Anterior cingulate cortex (tissue), 58 donors: Measurements from ENCODE around the gene FRMD3.

Source experiments
- DNase-seq, 58 donors: peaks; one replicate each; lab custom pipeline; 2025; lab: John Stamatoyannopoulos, UW

FRMD3 gene

DNA sequence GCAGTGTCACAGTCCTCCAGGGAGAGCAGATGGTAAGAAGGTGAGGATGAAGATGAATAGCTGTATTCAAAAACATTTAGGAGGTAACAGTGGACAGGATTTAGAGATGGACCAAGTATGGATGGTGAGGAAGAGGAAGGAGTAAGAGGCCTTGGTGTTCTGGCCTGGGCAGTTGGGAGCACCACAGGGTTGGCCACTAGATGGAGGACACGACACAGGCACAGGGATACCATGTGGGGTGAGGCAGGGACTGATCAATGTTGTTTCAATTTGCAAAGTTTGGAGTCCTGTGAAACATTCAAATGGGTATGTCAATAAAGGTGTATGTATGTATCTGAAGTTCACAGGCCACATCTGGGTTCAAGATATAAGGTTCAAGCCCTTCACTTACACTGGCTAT, 334.2 kb downstream of the FRMD3 start:
- no peak for DNase-seq

DNA sequence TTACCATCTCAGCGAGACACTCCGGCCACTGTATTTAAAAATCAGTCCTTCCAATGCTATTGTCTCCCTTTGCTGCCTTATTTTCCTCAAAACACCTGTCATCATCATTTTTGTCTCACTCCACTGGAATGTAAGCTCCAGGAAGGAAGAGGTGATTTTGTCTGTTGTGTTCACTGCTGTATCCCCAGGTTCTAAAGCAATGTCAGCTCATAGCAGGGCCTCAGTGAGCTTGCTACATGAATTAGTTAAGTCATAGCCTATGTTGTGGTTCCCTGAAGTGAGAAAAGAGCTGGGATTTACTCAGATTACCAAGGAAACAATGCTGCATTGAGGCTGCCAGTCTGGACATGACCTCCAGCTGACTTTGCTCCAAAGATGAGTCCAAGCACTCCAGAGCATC, 337.7 kb downstream of the FRMD3 start:
- DNase-seq = no peak

DNA sequence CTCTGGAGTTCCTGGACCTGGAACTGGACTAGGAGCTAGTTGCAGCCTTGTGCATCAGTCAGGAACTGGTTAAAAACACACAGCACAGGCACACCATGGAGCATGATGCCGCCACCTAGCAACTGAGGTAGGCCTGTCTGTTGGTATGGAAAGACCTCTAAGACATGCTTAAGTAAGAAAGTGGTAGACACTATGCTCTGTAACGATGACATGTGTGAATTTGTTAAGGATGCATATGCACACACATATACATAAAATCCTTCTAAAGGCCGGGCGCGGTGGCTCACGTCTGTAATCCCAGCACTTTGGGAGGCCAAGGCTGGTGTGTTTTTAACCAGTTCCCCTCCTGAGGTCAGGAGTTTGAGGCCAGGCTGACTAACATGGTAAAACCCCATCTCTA, 338.4 kb downstream of the FRMD3 start:
- no peak for DNase-seq

- DNase-seq = peak in 47 of 58 donors; percentile 3 to 86 (median 35)
Observed at GRCh38 chr9:83199240-83199639, 339.0 kb downstream of the FRMD3 start.

DNA sequence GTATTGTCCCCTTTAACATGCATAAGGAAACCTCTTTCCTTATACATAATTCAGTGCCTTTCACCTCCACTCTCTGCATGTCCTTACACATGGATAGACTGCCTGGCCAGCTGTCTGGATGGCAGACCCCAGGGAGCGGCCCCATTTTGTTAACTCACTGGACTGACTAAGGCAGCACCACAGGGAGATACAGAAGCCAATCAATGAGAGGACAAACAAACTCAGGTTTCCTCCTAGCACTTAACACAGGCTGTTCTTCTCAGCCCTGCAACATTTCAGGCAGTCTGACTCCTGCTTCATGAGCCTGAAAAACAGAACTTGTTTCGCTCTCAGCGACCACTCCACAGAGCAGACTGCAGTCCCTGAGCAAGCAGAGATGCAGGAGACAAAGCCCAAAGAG, 339.8 kb downstream of the FRMD3 start:
- no peak for DNase-seq

DNA sequence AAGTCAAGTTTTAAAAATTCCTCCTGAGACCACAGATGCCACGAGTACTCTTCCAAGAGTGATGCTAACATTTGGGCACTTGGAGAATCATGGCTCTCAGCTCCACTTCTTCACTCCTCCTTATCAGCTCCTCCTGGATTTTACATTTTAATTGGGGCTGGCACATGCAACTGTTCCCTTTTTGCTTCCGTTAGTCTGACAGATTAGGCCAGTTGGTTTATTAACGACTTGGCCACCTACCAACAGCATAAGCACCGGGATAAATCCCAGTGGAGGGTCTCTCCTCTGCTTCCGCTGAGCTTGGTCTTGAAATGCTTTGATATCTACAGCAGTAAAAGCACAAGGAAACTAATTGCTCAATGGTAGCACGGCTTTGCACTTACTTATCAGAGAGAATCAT, 340.6 kb downstream of the FRMD3 start:
- no peak for DNase-seq

DNA sequence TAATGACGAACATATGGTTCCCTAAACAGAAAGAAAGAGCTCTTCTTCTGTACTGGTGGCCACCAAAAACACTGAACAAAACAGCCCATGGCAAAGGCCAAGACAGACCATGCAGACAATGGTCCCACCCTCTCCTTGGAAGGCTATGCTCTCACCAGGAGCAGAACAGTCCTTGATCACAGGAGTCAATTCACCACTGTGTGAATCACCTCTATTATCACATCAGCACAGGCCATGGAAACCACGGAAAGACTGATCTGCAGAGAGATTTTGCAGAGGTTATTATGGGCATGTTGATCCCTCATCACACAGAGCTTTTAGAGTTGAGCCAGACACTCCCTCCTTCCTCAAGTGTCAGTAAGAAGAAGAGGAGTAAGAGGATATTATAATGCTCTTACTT, 341.3 kb downstream of the FRMD3 start:
- no peak for DNase-seq
